ENCODE results near the gene AFF3. TPM values are rescaled to one million over a fixed set of nuclear protein-coding genes. Genes with fewer than 3 reads are reported as not detected.

AFF3 gene
- total and polyA plus RNA-seq, 2 of the 13 experiments (the other 11 are each of a cell fraction or from before 2014, with no cell fraction given), result not detected

- FAIRE-seq (no peak), DNase-seq (ENCODE audit: low spot score) (no peak), ATAC-seq (no peak)
- Histone ChIP-seq H3K27me3 (ENCODE audit: control insufficient read depth in 1 of 2, insufficient read depth in 2 of 2, low read length in 2 of 2) (peaks cover 0 to 9% of the 10 kb centered on the region in 2 experiments; a peak in 2 of 5 replicates), H4K20me1 (ENCODE audit: insufficient read depth, low read length) (no peaks in the 10 kb centered on the region), H3K9me3 (ENCODE audit: low read length) (no peaks in the 10 kb centered on the region), H3K4me1 (ENCODE audit: insufficient read depth, low read length) (no peaks in the 10 kb centered on the region), H3K27ac (ENCODE audit: extremely low read length, insufficient read depth, low read length) (no peak overlapping the region), H3K4me3 (replicated peaks in 1 of 3; ENCODE audit: insufficient read depth in 1 of 3, low read depth in 2 of 3, low read length in 3 of 3) (no peak overlapping the region), H3K36me3 (replicated peaks in 1 of 2; ENCODE audit: control insufficient read depth in 1 of 2, insufficient read depth in 2 of 2, low read length in 2 of 2) (no peaks in the 10 kb centered on the region), H2AFZ (ENCODE audit: low read length) (no peak overlapping the region), H3K4me2 (ENCODE audit: low read depth, low read length) (no peak overlapping the region), H3K79me2 (ENCODE audit: insufficient read depth, low read length) (no peaks in the 10 kb centered on the region), H3K9ac (ENCODE audit: insufficient read depth, low read depth, low read length) (no peak overlapping the region)
- BruUV-seq (replicated peaks), result no TSS peak
- intact Hi-C loops (cut with micrococcal nuclease; ENCODE audit: unreplicated experiment), result no loop called here
- CTCF ChIA-PET (ENCODE audit: low intra/inter-chr PET ratio, low total read pairs), result no interaction called here
- WGBS (ENCODE audit: low lambda C conversion rate), result 15% methylated on average over 3 of the region's 3 CpGs
- in situ Hi-C loops (cut with HindIII; ENCODE audit: extremely low pct_ligation_motif_present, low pct_unique_long_range_greater_than_20kb), result no loop called here
- POLR2A ChIA-PET, result no interaction called here
- TF ChIP-seq FOXA3 (CRISPR knock-in tag; IDR thresholded peaks at IDR 0.05), result no peak
- TF ChIP-seq ZNF256 (CRISPR knock-in tag; conservative IDR thresholded peaks at IDR 0.05), result no peak
- TF ChIP-seq KLF15 (CRISPR knock-in tag; IDR thresholded peaks at IDR 0.05; ENCODE audit: borderline replicate concordance), result no peak
- no peak for TF ChIP-seq NCOA2 (CRISPR knock-in tag; IDR thresholded peaks at IDR 0.05)
- TF ChIP-seq CEBPG (CRISPR knock-in tag; IDR thresholded peaks at IDR 0.05), result no peak
- TF ChIP-seq, protein P1, sequence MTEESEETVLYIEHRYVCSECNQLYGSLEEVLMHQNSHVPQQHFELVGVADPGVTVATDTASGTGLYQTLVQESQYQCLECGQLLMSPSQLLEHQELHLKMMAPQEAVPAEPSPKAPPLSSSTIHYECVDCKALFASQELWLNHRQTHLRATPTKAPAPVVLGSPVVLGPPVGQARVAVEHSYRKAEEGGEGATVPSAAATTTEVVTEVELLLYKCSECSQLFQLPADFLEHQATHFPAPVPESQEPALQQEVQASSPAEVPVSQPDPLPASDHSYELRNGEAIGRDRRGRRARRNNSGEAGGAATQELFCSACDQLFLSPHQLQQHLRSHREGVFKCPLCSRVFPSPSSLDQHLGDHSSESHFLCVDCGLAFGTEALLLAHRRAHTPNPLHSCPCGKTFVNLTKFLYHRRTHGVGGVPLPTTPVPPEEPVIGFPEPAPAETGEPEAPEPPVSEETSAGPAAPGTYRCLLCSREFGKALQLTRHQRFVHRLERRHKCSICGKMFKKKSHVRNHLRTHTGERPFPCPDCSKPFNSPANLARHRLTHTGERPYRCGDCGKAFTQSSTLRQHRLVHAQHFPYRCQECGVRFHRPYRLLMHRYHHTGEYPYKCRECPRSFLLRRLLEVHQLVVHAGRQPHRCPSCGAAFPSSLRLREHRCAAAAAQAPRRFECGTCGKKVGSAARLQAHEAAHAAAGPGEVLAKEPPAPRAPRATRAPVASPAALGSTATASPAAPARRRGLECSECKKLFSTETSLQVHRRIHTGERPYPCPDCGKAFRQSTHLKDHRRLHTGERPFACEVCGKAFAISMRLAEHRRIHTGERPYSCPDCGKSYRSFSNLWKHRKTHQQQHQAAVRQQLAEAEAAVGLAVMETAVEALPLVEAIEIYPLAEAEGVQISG (CRISPR knock-in tag; IDR thresholded peaks at IDR 0.05), result no peak
- no peak for TF ChIP-seq REXO4 (CRISPR knock-in tag; IDR thresholded peaks at IDR 0.05; ENCODE audit: borderline replicate concordance)
- TF ChIP-seq, protein P2, sequence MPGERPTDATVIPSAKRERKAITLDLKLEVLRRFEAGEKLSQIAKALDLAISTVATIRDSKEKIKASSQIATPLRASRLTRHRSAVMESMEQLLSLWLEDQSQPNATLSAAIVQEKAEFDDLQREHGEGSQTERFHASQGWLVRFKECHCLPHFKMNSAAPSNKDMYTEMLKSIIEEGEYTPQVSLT (CRISPR knock-in tag; IDR thresholded peaks at IDR 0.05; ENCODE audit: borderline replicate concordance, low read depth), result no peak
- TF ChIP-seq GLMP (CRISPR knock-in tag; IDR thresholded peaks at IDR 0.05; ENCODE audit: borderline replicate concordance), result no peak
- TF ChIP-seq ZKSCAN8 (CRISPR knock-in tag; IDR thresholded peaks at IDR 0.05; ENCODE audit: borderline replicate concordance), result no peak
- TF ChIP-seq SNAPC4 (CRISPR knock-in tag; IDR thresholded peaks at IDR 0.05), result no peak
- TF ChIP-seq ZBTB37 (CRISPR knock-in tag; IDR thresholded peaks at IDR 0.05), result no peak
- TF ChIP-seq ZBTB42 (CRISPR knock-in tag; IDR thresholded peaks at IDR 0.05), result no peak
- TF ChIP-seq ISX (CRISPR knock-in tag; conservative IDR thresholded peaks at IDR 0.05), result no peak
Measured at GRCh38 chr2:100042562-100042961, 99.8 kb downstream of the AFF3 start.

All from HepG2 (cell line).